Mammary epithelial cell (primary cell): ENCODE data around the gene GRB10.

Experiments
- CTCF ChIP-seq, 2 donors: IDR thresholded peaks in 1 of 2; conservative IDR thresholded peaks in 1 of 2; 2 replicates each; pipeline ENCODE4 v1.5.1; 2011 to 2012; ENCODE audit warnings: inconsistent platforms in 2 of 2, low read length in 2 of 2, mild to moderate bottlenecking in 2 of 2, control low read depth in 1 of 2, low read depth in 1 of 2; ENCODE audit not compliant: insufficient read depth in 1 of 2; ENCODE audit errors: extremely low read depth in 1 of 2
- EZH2 ChIP-seq: IDR thresholded peaks from 2 replicates; pipeline ENCODE4 v1.6.1; 2012; ENCODE audit warnings: low read length, inconsistent platforms, borderline replicate concordance

- no peak for TF ChIP-seq EZH2
- no peak for TF ChIP-seq CTCF (conservative IDR thresholded peaks at IDR 0.05 in 1 of 2, IDR thresholded peaks at IDR 0.05 in 1 of 2; ENCODE audit: extremely low read depth in 1 of 2, insufficient read depth in 1 of 2, low read depth in 1 of 2, low read length in 2 of 2)
Observed at GRCh38 chr7:50812841-50813475, 30.3 kb upstream of the GRB10 start.
